HEK293T (cell line): ENCODE results near the gene TMEM156.

Source experiments
- CTCF ChIA-PET: fragments of 350-600 bp; formaldehyde crosslinking; extraction: SDS; loops from one replicate; lab custom pipeline; 2021; ENCODE audit warnings: antibody characterized with exemption, inconsistent platforms; lab: Yijun Ruan, JAX
- POLR2A ChIA-PET: fragments of 350-600 bp; formaldehyde crosslinking; extraction: SDS; loops from one replicate; lab custom pipeline; 2020; ENCODE audit warnings: antibody characterized with exemption, inconsistent platforms; lab: Yijun Ruan, JAX
- DNase-seq: peaks from one replicate; pipeline ENCODE4 v3.0.0; 2012; ENCODE audit warnings: mixed read lengths; ENCODE audit errors: extremely low spot score
- ARNT ChIP-seq: fragments of 450-650 bp; IDR thresholded peaks from 2 replicates; pipeline ENCODE4 v1.6.1; 2017; ENCODE audit warnings: mild to moderate bottlenecking
- BHLHE40 ChIP-seq: fragments of 450-650 bp; IDR thresholded peaks from 2 replicates; pipeline ENCODE4 v1.6.1; 2016; ENCODE audit warnings: mild to moderate bottlenecking, moderate library complexity, borderline replicate concordance
- CTBP1 ChIP-seq: fragments of 450-650 bp; IDR thresholded peaks from 2 replicates; pipeline ENCODE4 v1.6.1; 2016; ENCODE audit warnings: borderline replicate concordance
- ELF4 ChIP-seq: fragments of 450-650 bp; IDR thresholded peaks from 2 replicates; pipeline ENCODE4 v1.6.1; 2017; ENCODE audit warnings: antibody characterized with exemption
- FOXA1 ChIP-seq: fragments of 450-650 bp; IDR thresholded peaks from 2 replicates; pipeline ENCODE4 v1.6.1; 2016; ENCODE audit warnings: mild to moderate bottlenecking
- FOXK2 ChIP-seq: fragments of 450-650 bp; IDR thresholded peaks from 2 replicates; pipeline ENCODE4 v1.6.1; 2016; ENCODE audit warnings: mild to moderate bottlenecking
- FOXM1 ChIP-seq: fragments of 450-650 bp; IDR thresholded peaks from 2 replicates; pipeline ENCODE4 v1.6.1; 2017; ENCODE audit warnings: mild to moderate bottlenecking, borderline replicate concordance
- HDGF ChIP-seq: fragments of 450-650 bp; IDR thresholded peaks from 2 replicates; pipeline ENCODE4 v1.6.1; 2017; ENCODE audit warnings: antibody characterized with exemption, borderline replicate concordance
- L3MBTL2 ChIP-seq: fragments of 450-650 bp; conservative IDR thresholded peaks from 2 replicates; pipeline ENCODE4 v1.6.1; 2016; ENCODE audit warnings: mild to moderate bottlenecking
- LEF1 ChIP-seq: fragments of 450-650 bp; IDR thresholded peaks from 2 replicates; pipeline ENCODE4 v1.6.1; 2017; ENCODE audit warnings: mild to moderate bottlenecking, borderline replicate concordance
- NFRKB ChIP-seq: fragments of 450-650 bp; IDR thresholded peaks from 2 replicates; pipeline ENCODE4 v1.6.1; 2016; ENCODE audit warnings: mild to moderate bottlenecking, moderate library complexity
- PKNOX1 ChIP-seq: fragments of 450-650 bp; IDR thresholded peaks from 2 replicates; pipeline ENCODE4 v1.6.1; 2016
- SP1 ChIP-seq: fragments of 450-650 bp; IDR thresholded peaks from 2 replicates; pipeline ENCODE4 v1.6.1; 2017
- SUZ12 ChIP-seq: fragments of 450-650 bp; IDR thresholded peaks from 2 replicates; pipeline ENCODE4 v1.6.1; 2016; ENCODE audit warnings: mild to moderate bottlenecking
- TARDBP ChIP-seq: fragments of 450-650 bp; IDR thresholded peaks from 2 replicates; pipeline ENCODE4 v1.6.1; 2016
- ZNF384 ChIP-seq: fragments of 450-650 bp; IDR thresholded peaks from 2 replicates; pipeline ENCODE4 v1.6.1; 2016

The TMEM156 gene

GRCh38 chr4:38931125-38931524, 101.1 kb downstream of the TMEM156 start:
- no peak for DNase-seq
- TF ChIP-seq SP1 (no peak), NFRKB (no peak), CTBP1 (no peak), ELF4 (no peak), TARDBP (no peak), ZNF384 (no peak), BHLHE40 (no peak)
- ChIA-PET CTCF (no interaction called here), POLR2A (no interaction called here)

- DNase-seq, result no peak
- TF ChIP-seq BHLHE40 (no peak), CTBP1 (no peak), SUZ12 (no peak), LEF1 (no peak), L3MBTL2 (no peak), FOXM1 (no peak), HDGF (no peak), ZNF384 (no peak), NFRKB (no peak), ARNT (no peak), SP1 (no peak), FOXA1 (no peak)
- ChIA-PET POLR2A (no interaction called here), CTCF (no interaction called here)
Measured at GRCh38 chr4:38930707-38931106, 101.5 kb downstream of the TMEM156 start.

GRCh38 chr4:38930204-38930603, 102.0 kb downstream of the TMEM156 start:
- no peak for TF ChIP-seq SP1
- TF ChIP-seq ELF4, result no peak
- TF ChIP-seq LEF1, result no peak
- no peak for TF ChIP-seq HDGF
- no peak for TF ChIP-seq ZNF384
- TF ChIP-seq ARNT, result no peak
- TF ChIP-seq SUZ12, result no peak
- TF ChIP-seq CTBP1, result no peak
- TF ChIP-seq FOXM1, result no peak
- TF ChIP-seq FOXK2, result no peak
- no peak for TF ChIP-seq NFRKB
- no peak for TF ChIP-seq PKNOX1
- no peak for TF ChIP-seq BHLHE40
- no peak for TF ChIP-seq TARDBP
- TF ChIP-seq L3MBTL2, result no peak
- TF ChIP-seq FOXA1, result no peak
- ChIA-PET CTCF (no interaction called here), POLR2A (no interaction called here)
- DNase-seq, result no peak

- ChIA-PET CTCF (no interaction called here), POLR2A (no interaction called here)
- no peak for TF ChIP-seq PKNOX1
- no peak for TF ChIP-seq BHLHE40
- no peak for TF ChIP-seq ELF4
- TF ChIP-seq L3MBTL2, result no peak
- TF ChIP-seq SUZ12, result no peak
- TF ChIP-seq CTBP1, result no peak
- no peak for TF ChIP-seq FOXK2
- no peak for TF ChIP-seq SP1
- TF ChIP-seq FOXM1, result no peak
- DNase-seq, result no peak
Measured at GRCh38 chr4:38928974-38929373, 103.2 kb downstream of the TMEM156 start.

GRCh38 chr4:38928568-38928967, 103.6 kb downstream of the TMEM156 start:
- no peak for DNase-seq
- ChIA-PET CTCF (no interaction called here), POLR2A (no interaction called here)
- TF ChIP-seq FOXK2 (no peak), LEF1 (no peak), PKNOX1 (no peak), CTBP1 (no peak), TARDBP (no peak), SP1 (no peak), FOXA1 (no peak), BHLHE40 (no peak), ELF4 (no peak), L3MBTL2 (no peak), ZNF384 (no peak), HDGF (no peak), SUZ12 (no peak)

- CTCF ChIA-PET, result interaction anchor here (0.7 kb wide), 1 partner anchor 61 kb away, joined by 3 read pairs; no protein-coding TSS in a partner anchor
- no peak for DNase-seq
- TF ChIP-seq NFRKB (no peak), LEF1 (no peak), FOXA1 (no peak), FOXK2 (no peak), CTBP1 (no peak), ZNF384 (no peak), PKNOX1 (no peak), SUZ12 (no peak), ELF4 (no peak), TARDBP (no peak), ARNT (no peak), BHLHE40 (no peak), L3MBTL2 (no peak), FOXM1 (no peak), HDGF (no peak), SP1 (no peak)
- POLR2A ChIA-PET, result no interaction called here
Measured at GRCh38 chr4:38926896-38927295, 105.3 kb downstream of the TMEM156 start.
